Testis (tissue), 2 donors: Measurements from ENCODE around the gene SUSD6.
"Not testable (repeated sequence)": the region's sequence is repeated elsewhere in the genome, so short reads cannot be mapped to it uniquely, and the experiment has no call there.

Source experiments
- POLR2A ChIP-seq: fragments of 450-650 bp; IDR thresholded peaks from one replicate; pipeline ENCODE4 v1.6.1; 2017; ENCODE audit warnings: antibody characterized with exemption, mild to moderate bottlenecking, moderate library complexity
- TF ChIP-seq, protein P1 (sequence below), 3 experiments: fragments of 450-650 bp in 2 of 3; fragments of 200-600 bp in 1 of 3; sonication (generic) in 1 of 3; IDR thresholded peaks; one replicate each; pipeline ENCODE4 v1.5.1; 2016 to 2019; ENCODE audit warnings: antibody characterized with exemption in 3 of 3, mild to moderate bottlenecking in 2 of 3, moderate library complexity in 1 of 3

DNA sequence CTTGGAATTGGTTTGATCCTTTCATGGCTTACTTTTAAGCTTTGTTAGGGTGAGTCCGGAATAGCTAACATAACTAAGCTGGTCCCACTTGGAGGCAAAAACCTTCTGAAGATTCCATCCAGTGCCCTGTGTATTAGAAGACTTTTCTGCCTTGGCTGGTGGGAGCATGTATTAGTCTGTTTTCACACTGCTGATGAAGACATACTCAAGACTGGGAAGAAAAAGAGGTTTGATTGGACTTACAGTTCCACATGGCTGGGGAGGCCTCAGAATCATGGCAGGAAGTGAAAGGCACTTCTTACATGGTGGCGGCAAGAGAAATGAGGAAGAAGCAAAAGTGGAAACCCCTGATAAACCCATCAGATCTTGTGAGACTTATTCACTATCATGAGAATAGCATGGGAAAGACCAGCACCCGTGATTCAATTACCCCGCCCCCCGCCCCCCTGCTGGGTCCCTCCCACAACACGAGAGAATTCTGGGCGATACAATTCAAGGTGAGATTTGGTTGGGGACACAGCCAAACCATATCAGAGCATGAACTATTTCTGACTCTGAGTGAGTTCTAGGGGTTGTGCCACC, 30.9 kb downstream of the SUSD6 start:
- TF ChIP-seq, protein P1, sequence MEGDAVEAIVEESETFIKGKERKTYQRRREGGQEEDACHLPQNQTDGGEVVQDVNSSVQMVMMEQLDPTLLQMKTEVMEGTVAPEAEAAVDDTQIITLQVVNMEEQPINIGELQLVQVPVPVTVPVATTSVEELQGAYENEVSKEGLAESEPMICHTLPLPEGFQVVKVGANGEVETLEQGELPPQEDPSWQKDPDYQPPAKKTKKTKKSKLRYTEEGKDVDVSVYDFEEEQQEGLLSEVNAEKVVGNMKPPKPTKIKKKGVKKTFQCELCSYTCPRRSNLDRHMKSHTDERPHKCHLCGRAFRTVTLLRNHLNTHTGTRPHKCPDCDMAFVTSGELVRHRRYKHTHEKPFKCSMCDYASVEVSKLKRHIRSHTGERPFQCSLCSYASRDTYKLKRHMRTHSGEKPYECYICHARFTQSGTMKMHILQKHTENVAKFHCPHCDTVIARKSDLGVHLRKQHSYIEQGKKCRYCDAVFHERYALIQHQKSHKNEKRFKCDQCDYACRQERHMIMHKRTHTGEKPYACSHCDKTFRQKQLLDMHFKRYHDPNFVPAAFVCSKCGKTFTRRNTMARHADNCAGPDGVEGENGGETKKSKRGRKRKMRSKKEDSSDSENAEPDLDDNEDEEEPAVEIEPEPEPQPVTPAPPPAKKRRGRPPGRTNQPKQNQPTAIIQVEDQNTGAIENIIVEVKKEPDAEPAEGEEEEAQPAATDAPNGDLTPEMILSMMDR (IDR thresholded peaks at IDR 0.05) = not testable (repeated sequence)
- not testable (repeated sequence) for TF ChIP-seq POLR2A
